ENCODE data around the gene ZP4. TPM values are rescaled to one million over a fixed set of nuclear protein-coding genes. Genes with fewer than 3 reads are reported as not detected.

The ZP4 gene
- not detected in 2 replicates for polyA plus RNA-seq (2011; rRNA removed)
- not detected in 2 replicates for polyA minus RNA-seq (2011; rRNA and poly(A)+ RNA removed)

GRCh38 chr1:237890822-237891221 lies at the start of gene ZP4:
Gene ZP4, minus strand, starts transcription at chr1:237890922. Its CDS starts 287 bp downstream, at chr1:237890635.
- Histone ChIP-seq H3K4me3 (ENCODE audit: low read depth, low read length) (no peak within 1 kb of the TSS), H3K27me3 (ENCODE audit: control insufficient read depth, insufficient read depth, low read length) (no peaks in the 10 kb centered on the region), H3K36me3 (ENCODE audit: control insufficient read depth, insufficient read depth, low read length) (no peaks in the 10 kb centered on the region)
- POLR2A ChIA-PET, result no interaction called here
- CTCF ChIA-PET, result no interaction called here
- TF ChIP-seq CTCF (IDR thresholded peaks at IDR 0.05; ENCODE audit: insufficient read depth, low read depth, low read length), result no peak
- DNase-seq (ENCODE audit: low read depth), result no peak

DNA sequence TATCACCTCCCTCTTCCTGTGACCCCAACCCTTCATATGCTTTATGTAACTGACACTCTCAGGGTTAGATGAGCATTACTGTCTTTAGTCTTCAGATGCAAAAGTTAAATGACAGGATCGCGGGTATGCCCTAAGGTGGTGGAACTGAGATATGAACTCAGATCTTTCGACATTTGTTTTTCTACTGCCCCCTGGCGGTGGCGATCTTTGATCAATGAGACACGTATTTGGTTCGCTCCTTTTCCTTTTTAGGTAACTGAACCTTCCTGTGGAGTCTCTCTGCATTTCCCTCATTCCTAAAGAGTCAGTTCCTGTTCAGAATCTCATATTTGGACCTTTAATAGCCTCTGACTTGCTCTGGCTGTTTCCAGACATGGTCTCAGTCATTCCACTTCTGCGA lies 47.8 kb upstream of the ZP4 start:
- CTCF ChIA-PET, result no interaction called here
- no peak overlapping the region for H3K4me3 ChIP-seq (ENCODE audit: low read depth, low read length)
- POLR2A ChIA-PET, result no interaction called here
- H3K36me3 ChIP-seq (ENCODE audit: control insufficient read depth, insufficient read depth, low read length), result no peaks in the 10 kb centered on the region
- TF ChIP-seq CTCF (IDR thresholded peaks at IDR 0.05; ENCODE audit: insufficient read depth, low read depth, low read length), result no peak
- DNase-seq (ENCODE audit: low read depth), result no peak
- no peaks in the 10 kb centered on the region for H3K27me3 ChIP-seq (ENCODE audit: control insufficient read depth, insufficient read depth, low read length)

GRCh38 chr1:237938068-237938467 lies 47.3 kb upstream of the ZP4 start:
- ChIA-PET POLR2A (no interaction called here), CTCF (no interaction called here)
- no peak overlapping the region for H3K4me3 ChIP-seq (ENCODE audit: low read depth, low read length)
- no peaks in the 10 kb centered on the region for H3K36me3 ChIP-seq (ENCODE audit: control insufficient read depth, insufficient read depth, low read length)
- TF ChIP-seq CTCF (IDR thresholded peaks at IDR 0.05; ENCODE audit: insufficient read depth, low read depth, low read length), result no peak
- DNase-seq (ENCODE audit: low read depth), result no peak
- no peaks in the 10 kb centered on the region for H3K27me3 ChIP-seq (ENCODE audit: control insufficient read depth, insufficient read depth, low read length)

DNA sequence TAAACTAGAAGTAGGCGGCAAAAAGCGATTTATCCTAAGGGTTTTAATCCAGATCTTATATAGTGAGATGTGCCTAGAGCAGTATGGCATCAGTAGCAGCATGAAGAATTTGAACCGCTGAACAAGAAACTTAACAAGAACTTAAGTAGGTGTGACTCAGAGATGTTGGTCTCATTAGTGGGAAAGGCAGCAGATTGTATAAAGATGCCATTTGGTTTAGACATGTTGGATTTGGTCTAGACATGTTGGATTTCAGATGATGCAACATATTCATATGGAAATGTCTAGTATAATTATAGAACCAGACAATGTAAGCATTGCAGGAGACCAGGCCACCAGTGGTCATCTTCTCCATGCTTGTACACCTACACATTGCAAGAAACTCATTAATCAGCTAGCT lies 42.1 kb upstream of the ZP4 start:
- ChIA-PET CTCF (no interaction called here), POLR2A (no interaction called here)
- TF ChIP-seq CTCF (IDR thresholded peaks at IDR 0.05; ENCODE audit: insufficient read depth, low read depth, low read length), result no peak
- no peaks in the 10 kb centered on the region for H3K36me3 ChIP-seq (ENCODE audit: control insufficient read depth, insufficient read depth, low read length)
- no peak for DNase-seq (ENCODE audit: low read depth)
- no peaks in the 10 kb centered on the region for H3K27me3 ChIP-seq (ENCODE audit: control insufficient read depth, insufficient read depth, low read length)
- no peak overlapping the region for H3K4me3 ChIP-seq (ENCODE audit: low read depth, low read length)

- CTCF ChIA-PET, result no interaction called here
- Histone ChIP-seq H3K4me3 (ENCODE audit: low read depth, low read length) (no peak overlapping the region), H3K36me3 (ENCODE audit: control insufficient read depth, insufficient read depth, low read length) (no peaks in the 10 kb centered on the region), H3K27me3 (ENCODE audit: control insufficient read depth, insufficient read depth, low read length) (no peaks in the 10 kb centered on the region)
- TF ChIP-seq CTCF (IDR thresholded peaks at IDR 0.05; ENCODE audit: insufficient read depth, low read depth, low read length), result no peak
- no peak for DNase-seq (ENCODE audit: low read depth)
- POLR2A ChIA-PET, result no interaction called here
These were observed 40.9 kb upstream of the ZP4 start for GRCh38 chr1:237931581-237931980.
